ENCODE measurements around the gene GATD1. TPM values are rescaled to one million over a fixed set of nuclear protein-coding genes. Genes with fewer than 3 reads are reported as not detected.

Gene GATD1
- total RNA-seq, 1 experiment from 2014 or later: 83.3 TPM

Other genes with a start within 250 kb of the GATD1 start
- 42.1 and 47.9 TPM in 2 replicates for gene HRAS, start 241.9 kb downstream of the GATD1 start, total RNA-seq (2022)
- 2.2 and 2.6 TPM in 2 replicates for gene LRRC56, start 240.0 kb downstream of the GATD1 start, total RNA-seq (2022)
- gene LMNTD2, start 216.7 kb downstream of the GATD1 start, total RNA-seq (2022): 7.2 and 7.8 TPM in 2 replicates
- 93.3 and 100 TPM in 2 replicates for gene RASSF7, start 216.5 kb downstream of the GATD1 start, total RNA-seq (2022)
- gene PHRF1, start 201.0 kb downstream of the GATD1 start, total RNA-seq (2022): 42.3 and 43.2 TPM in 2 replicates
- 48.7 and 93.5 TPM in 2 replicates for gene IRF7, start 161.5 kb downstream of the GATD1 start, total RNA-seq (2022)
- 5.0 and 7.6 TPM in 2 replicates for gene CDHR5, start 152.5 kb downstream of the GATD1 start, total RNA-seq (2022)
- not detected in 2 replicates for gene SCT, start 150.3 kb downstream of the GATD1 start, total RNA-seq (2022)
- 1.3 TPM in 2 replicates for gene DRD4, start 140.2 kb downstream of the GATD1 start, total RNA-seq (2022)
- gene DEAF1, start 82.3 kb downstream of the GATD1 start, total RNA-seq (2022): 57.0 and 59.0 TPM in 2 replicates
- gene TMEM80, start 81.7 kb downstream of the GATD1 start, total RNA-seq (2022): 21.2 and 29.9 TPM in 2 replicates
- 212 and 213 TPM in 2 replicates for gene EPS8L2, start 71.3 kb downstream of the GATD1 start, total RNA-seq (2022)
- gene TALDO1, start 30.0 kb downstream of the GATD1 start, total RNA-seq (2022): 359 and 379 TPM in 2 replicates
- not detected in 2 replicates for gene CEND1, start 12.6 kb upstream of the GATD1 start, total RNA-seq (2022)
- gene SLC25A22, start 20.8 kb upstream of the GATD1 start, total RNA-seq (2022): 44.5 and 53.6 TPM in 2 replicates
- gene PIDD1, start 27.7 kb upstream of the GATD1 start, total RNA-seq (2022): 15.9 and 16.3 TPM in 2 replicates
- 1,351 and 1,381 TPM in 2 replicates for gene RPLP2, start 32.5 kb upstream of the GATD1 start, total RNA-seq (2022)
- 134 and 151 TPM in 2 replicates for gene PNPLA2, start 41.4 kb upstream of the GATD1 start, total RNA-seq (2022)
- 33.4 and 35.3 TPM in 2 replicates for gene CRACR2B, start 50.4 kb upstream of the GATD1 start, total RNA-seq (2022)
- gene CD151, start 55.5 kb upstream of the GATD1 start, total RNA-seq (2022): 472 and 482 TPM in 2 replicates
- 107 and 115 TPM in 2 replicates for gene POLR2L, start 65.0 kb upstream of the GATD1 start, total RNA-seq (2022)
- 28.9 and 36.3 TPM in 2 replicates for gene TSPAN4, start 65.4 kb upstream of the GATD1 start, total RNA-seq (2022)
- gene CHID1, start 133.3 kb upstream of the GATD1 start, total RNA-seq (2022): 134 and 150 TPM in 2 replicates
- 82.9 and 92.9 TPM in 2 replicates for gene AP2A2, start 148.4 kb upstream of the GATD1 start, total RNA-seq (2022)

All from Calu3 (cell line).